ENCODE data around the gene NEK6.
"Not testable (repeated sequence)": the region's sequence is repeated elsewhere in the genome, so short reads cannot be mapped to it uniquely, and the experiment has no call there.

The NEK6 gene

DNA sequence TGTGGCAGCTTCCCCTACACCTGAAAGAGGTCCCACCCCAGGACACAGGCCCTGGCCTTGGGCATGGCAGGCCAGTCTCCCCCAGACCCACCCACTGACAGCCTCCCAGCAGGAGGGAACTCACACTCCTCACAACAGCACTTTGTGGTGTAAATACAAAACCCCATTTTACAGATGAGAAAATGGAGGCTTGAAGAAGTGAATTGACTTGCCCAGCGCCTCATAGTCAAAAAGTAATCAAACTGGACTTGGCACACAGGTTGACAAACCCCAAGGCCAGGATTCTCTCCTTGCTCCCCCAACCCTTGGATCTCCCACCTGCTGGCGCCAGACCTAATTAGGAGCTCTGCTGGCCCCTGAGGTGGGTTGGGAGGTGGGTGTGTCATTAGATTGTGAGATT, 29.2 kb upstream of the NEK6 start:
- no peak for DNase-seq (ENCODE audit: low spot score)

DNA sequence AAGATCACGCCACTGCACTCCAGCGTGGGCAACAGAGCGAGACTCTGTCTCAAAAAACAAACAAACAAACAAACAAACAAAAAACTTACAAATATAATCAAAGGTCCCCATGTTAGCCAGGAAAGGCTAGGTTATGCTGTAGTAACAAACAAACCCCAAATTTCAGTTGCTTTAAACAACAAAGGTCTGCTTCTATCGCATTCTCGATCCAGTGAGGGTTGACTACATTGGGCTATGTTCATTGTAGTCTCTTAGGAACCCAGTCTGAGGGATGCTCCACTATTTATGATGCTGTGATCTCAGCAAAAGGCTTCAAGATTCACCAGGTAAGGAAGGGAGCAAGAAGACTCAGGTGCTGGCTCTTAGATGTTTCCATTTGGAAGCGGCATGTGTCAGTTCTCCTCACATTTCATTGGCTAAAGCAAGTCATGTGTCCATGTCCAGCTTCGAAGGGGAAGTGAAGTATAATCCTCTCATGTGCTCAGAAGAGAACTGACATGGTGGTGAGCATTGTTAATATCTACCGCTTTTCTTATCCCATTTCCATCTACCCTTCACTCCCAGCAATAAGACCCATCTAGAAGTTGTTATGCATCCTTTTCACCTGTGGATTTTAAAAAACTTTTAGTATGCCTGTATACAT, 26.5 kb upstream of the NEK6 start:
- DNase-seq (ENCODE audit: low spot score), result no peak

DNA sequence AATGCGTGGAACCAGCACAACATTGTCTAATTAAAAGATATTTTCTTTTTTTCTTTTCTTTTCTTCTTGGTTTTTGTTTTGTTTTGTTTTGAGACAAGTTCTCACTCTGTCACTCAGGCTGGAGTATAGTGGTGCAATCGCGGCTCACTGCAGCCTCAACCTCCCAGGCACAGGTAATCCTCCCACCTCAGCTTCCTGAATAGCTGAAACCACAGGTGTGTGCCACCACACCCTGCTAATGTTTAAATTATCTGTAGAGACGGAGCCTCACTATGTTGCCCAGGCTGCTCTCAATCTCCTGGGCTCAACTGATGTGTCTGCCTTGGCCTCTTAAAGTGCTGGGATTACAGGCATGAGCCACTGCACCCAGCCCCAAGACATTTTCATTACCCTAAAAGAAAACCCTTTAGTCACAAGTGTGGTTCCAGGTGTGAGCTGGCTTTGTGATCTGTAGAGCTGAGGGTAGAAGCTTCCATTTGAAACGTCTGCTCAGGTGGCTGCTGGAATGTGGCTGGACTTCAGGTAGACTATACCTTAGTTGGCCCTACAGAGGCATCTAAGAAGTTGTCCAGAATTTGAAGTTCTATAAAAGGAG, 19.1 kb upstream of the NEK6 start:
- DNase-seq (ENCODE audit: low spot score), result no peak

DNA sequence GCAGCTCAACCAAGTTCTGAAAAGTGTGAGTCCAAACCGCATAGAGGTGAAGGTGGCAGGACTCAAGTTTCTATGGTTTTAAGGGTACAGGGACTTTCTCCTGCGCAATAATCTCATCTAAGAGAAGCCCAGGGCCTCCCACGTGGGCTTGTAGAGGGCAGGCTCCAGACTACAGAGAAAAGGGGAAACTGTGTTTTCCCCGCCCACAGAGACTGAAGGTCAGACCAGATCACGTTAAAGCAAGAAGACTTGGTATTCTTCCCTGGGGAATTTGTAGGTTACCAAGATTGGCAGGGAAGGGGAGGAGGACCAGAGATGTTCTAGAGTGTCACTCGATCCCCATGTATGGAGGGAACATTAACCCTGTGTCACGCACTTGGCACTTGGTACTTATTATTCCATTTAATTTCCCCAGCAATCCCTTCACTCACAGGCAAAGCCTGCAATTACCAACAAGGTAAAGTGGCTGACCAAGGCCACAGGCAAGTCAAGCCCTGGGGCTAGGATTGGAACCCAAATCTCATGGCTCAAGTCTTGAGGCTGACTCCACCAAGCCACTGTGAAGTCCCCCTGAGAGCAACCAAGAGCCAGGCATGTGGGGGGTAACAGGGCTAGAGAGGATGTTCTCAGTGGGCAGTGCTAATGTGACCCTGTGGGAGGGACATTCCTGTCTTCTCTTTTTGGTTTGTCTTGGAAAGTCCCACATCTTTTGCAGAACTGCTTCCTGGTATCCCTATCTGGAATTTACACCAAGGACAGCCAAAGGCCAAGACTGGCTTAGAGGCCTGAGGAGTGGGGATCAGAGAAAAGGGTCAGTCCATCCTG, 18.3 kb upstream of the NEK6 start:
- peak; percentile 54 for DNase-seq (ENCODE audit: low spot score)

DNA sequence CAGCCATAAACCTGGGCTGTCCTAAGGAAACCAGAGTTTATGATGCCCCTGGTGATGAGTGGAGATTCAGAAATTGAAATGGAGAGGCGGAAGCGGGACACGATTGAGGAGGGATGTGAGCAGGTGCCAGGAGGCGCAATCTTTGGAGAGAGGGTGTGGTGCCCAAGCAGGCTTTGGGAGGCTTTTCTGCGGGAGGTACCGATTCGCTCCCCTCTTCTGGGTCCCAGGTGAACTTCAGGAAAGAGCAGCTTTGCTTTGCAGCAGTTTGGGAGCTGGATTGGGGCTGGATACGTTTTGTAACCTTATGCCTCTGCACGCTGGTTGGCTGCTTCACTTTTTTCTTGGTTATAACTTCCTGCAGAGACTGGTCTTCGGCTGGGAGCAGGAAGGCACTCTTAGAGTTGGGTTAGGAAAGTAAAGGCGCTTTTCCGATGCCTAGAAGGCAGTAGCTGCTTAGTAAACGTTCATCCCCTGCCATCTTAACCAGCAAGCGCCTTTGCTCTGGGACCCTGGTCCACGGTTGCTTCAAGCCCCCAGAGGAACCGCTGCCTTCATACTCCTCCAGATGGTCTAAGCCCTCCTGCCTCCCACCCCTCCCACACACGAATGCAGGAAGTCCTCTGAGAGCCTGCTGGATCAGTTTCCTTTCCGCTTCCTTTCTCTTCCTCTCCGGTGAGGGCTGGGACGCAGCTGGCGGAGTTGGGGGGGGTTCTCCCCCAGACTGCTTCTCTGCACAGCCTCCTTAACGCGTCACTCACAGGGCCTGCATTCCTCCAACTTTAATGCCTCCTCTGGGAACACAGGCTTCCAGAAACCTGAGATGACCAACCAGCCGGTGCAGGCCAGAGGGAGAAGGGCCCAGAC, 15.2 kb upstream of the NEK6 start:
- no peak for DNase-seq (ENCODE audit: low spot score)

DNA sequence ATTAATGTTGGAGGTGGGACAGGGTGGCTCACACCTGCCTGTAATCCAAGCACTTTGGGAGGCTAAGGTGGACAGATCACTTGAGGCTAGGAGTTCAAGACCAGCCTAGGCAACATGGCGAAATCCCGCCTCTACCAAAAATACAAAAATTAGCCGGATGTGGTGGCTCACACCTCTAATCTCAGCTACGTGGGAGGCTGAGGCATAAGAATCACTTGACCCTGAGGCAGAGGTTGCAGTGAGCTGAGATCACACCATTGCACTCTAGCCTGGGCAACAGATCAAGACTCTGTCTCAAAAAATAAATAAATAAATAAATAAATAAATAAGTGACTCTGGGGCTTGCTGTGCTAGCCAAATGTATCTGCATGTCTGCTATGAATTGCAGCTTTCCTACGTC, 10.4 kb upstream of the NEK6 start:
- DNase-seq (ENCODE audit: low spot score), result not testable (repeated sequence)

DNA sequence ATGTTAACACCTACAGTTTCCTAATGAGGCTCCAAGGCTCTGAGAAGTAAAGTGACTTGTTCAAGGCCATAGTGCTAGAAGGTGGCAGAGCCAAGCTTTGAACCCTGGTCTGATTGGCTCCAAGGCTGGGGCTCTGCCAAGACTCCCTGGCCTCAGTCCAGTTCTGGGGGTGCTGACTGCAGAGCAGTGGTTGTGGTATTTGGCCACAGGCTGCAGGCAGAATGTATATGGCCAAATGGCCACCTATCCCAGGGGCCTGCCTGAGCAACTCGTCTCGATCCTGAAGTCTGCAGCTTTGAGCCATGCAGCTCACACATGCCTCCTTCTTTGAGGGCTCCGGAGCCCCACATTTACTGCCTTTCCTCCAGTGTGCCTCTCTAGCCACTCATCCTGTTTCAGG, 9.7 kb upstream of the NEK6 start:
- DNase-seq (ENCODE audit: low spot score), result no peak

DNA sequence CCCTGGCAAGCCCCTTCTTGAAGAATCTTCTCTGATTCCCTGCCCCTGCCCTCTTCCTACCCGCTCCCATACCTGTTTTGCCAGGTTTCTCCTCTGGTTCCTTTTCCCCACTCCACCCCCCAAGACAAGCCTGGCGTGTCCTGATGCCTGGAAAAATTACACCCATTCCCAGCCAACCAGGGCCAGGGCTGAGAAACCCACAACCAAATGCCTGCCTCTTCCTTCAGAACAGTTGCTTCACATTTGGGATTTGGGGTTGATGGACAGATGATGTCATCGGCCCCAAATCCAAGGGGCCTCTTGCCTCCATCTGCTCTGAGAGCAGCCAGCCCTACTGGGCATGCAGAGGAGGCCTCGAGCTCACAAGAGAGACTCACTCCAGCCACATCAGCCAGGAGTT, 8.8 kb upstream of the NEK6 start:
- no peak for DNase-seq (ENCODE audit: low spot score)

DNA sequence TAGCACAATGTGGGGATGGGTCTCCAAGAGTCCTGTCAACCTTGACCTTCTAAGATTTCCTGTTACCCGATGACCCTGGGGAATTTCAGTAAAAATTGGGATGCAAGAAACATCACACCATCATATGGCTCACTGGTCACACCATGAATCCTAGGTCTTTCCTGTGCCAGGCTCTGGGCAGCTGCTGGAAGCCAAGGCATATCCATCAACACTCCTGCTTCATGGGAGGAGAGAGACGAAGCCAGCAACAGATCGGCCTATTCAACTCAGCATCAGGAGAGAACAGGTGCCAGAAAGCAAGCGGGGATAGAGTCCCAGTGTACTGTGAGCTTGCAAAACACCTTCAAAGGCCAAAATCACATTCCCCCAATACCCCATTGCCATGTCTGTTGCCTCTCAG, 6.5 kb upstream of the NEK6 start:
- DNase-seq (ENCODE audit: low spot score), result no peak

DNA sequence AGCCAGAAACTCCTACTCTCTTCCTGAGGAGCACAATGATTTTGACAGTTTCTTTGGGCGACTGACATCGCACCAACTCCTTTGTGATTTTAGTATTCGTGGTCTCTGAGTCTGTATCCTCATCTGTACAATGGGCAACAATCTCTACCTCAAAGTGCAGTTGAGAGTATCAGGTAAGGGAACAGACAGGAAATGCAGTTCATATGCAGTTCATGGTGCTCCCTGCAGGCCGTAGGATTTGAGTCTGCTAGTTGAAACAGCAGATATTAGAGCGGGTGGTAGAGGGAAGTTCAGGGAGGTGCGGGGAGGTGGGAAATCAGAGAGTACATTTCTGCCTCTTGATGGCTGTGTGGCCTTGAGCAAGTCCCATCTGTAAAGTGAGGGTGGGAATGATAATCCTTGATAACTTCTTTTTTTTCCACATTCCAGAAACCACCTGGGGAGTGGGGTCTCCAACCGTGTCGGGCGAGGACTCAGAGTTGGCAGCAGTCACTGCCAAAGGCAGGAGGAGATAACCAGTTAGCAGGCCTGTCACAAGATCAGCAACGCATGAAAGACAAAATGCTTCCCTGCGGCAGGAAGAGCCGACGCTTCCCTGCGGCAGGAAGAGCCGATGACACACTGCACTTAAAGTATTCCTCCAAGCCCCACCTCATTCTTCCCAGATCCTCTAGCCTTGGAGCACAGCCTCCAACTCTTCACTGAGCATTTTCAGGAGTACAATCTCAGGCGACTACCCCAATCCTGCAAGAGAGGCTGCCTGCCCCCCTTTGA, 6.0 kb upstream of the NEK6 start:
- peak; percentile 87 for DNase-seq (ENCODE audit: low spot score)

DNA sequence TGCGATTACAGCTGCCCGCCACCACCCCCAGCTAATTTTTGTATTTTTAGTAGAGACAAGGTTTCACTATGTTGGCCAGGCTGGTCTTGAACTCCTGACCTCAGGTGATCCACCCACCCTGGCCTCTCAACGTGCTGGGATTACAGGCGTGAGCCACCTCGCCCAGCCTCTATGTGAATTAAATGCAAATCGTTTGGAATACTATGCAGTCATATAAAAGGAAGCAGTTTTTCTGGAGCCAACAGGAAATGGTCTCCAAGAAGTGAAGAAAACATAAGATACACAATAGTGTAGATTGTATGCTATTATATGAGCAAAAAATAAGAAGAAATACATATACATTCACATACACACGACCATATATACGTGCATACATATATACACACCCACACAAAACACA, 4.9 kb upstream of the NEK6 start:
- not testable (repeated sequence) for DNase-seq (ENCODE audit: low spot score)

DNA sequence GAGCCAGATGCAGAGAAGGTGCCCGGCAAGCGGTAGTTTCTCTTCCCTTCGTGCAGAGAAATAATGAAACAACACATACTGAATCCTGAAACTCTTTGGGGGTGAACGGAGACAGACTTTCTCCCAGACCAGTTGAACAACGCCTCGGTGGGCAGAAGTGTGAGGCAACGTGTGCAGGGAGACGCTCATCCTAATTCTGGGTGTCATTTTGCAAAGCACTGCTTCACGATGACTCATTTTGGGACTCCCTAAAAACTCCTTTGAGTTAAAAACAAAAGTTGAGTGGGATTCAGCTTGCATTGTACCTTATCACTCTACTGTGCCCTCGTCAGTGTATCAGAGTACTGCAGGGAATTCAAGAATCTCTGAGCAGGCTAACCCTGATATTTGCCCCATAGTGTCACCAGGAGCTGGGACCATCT, 3.5 kb upstream of the NEK6 start:
- no peak for DNase-seq (ENCODE audit: low spot score)

DNA sequence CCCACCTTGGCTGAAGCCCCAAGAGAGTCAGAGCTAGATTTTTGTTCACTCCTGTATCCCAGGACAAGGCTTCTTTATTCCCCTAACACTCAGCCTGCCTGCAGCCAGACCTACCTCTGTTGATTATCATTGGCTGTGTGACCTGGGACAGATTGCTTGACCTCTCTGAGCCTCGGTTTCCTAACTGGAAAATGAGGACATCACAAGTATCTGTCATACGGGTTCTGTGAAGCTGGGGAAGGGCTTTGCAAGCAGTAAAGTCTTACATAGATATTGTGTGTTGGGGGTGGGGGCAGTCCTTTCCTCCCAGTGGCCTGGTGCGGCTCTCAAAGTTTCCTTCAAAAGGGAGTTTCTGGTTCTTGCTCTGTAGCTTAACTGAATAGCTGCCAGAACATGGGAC, 2.5 kb upstream of the NEK6 start:
- DNase-seq (ENCODE audit: low spot score), result no peak

DNA sequence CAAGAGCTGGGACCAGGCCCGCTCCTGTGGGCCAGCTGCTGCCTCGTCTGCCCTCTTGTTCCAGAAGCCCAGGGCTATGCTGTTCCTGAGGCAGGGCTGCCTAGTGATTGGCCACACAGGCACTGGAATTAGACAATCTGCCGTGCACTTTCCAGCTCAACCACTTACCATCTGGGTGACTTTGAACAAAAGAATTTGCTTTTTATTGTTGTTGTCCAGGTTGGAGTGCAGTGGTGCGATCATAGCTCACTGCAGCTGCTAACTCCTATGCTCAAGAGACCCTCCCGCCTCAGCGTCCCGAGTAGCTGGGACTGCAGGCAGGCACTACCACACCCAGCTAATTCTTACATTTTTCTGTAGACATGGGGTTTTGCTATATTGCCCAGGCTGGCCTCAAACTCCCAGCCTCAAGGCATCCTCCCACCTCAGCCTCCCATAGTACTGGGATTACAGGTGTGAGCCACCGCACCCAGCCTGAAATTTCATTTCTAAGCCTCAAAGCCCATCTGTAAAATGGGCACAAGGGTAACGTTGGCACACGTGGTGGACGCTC, 1.2 kb upstream of the NEK6 start:
- peak; percentile 95 for DNase-seq (ENCODE audit: low spot score)

DNA sequence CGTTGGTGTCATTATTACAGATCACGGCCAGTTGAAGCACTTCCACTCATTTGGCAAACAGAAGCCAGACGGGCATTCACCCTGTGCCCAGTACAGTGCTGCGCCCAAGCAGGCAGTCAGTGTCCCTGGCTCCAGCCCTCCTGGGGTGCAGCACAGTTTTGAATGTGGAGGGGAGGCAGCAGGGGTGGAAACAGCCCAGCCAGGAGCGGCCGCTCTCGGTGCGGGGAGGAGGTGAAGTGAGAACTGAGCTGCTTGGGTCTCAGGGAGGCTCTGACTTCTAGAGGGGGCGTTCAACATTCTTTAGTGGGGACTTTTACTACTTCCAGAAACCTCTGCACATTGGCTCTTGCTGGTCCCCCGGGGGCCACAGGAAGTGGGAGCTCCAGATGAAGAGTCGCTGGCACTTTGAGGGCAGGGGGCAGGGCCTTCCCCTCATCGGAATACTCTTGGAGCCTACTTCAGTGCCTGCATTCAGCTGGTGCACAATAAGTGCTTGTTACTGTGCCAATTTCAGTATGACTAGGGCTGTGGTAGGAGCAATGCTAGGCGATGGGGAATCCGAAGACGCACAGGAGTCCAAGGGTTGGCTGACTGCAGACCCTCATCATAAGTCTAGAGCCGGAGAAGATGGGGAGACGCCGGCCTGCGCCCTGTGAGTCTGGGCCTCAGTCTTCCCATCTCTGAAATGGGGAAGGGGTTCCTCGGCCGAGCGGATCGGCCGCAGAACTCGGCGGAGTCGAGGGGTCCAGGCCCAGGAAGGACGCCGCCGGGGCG, 492 bp upstream of the NEK6 start:
- DNase-seq (ENCODE audit: low spot score), result peak; percentile 32

DNA sequence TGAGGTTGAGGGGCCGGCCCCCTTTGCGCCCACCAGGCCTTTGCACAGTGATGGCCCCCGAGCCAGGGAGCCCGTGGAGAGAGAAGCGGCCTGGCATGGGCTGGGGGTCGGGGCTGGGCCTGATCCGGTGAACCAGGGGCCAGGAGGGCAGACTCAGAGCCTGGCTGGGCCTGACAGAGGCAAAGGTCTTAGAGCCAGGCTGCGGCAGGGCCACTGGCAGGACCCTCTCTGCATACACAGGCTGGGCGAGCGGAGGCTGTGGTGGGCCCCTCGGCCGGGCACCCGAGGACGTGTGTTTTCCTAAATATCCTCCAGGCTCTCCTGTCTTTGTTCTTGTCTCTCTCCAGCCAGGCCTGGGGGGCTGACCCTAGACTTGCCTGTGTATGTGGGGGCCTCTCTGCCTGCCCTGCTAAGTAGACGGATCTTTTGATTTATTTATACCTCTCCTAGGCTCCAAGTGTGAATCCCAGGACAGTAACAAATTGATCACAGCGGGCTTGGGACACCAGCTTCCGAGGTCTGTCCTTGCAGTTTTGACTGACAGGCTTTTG, 933 bp downstream of the NEK6 start:
- DNase-seq (ENCODE audit: low spot score), result no peak

DNA sequence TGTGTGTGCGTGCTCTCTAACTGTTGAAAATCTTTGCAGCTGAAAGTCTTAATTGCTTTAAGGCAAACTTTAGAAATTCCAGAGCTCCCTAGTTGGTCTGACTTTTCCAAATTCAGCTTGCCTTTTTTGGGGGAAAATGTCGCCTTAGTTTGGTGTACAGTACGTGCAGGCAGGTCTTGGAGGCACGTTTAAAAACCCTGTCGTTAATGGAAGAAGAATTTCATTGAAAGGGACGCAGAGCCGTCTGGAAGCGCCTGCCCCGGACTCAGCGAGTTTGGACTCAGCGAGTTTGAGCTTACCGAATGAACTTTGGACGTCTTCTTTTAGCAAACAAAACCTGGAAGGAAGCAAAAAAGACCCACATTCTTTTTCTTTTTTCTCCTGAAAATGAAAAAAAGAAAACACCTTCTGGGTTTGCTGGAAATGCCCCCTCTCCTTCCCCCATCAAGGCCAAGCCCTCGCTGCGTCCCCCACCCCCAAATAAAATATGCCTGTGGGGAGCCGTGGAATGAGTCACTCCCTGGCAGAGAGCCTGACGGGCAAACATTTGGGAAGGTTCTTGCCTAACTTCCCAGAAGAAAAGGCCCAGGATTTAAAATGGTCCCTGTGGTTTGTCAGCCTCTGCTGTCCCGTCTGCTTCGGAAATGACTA, 1.5 kb downstream of the NEK6 start:
- DNase-seq (ENCODE audit: low spot score), result peak; percentile 81

DNA sequence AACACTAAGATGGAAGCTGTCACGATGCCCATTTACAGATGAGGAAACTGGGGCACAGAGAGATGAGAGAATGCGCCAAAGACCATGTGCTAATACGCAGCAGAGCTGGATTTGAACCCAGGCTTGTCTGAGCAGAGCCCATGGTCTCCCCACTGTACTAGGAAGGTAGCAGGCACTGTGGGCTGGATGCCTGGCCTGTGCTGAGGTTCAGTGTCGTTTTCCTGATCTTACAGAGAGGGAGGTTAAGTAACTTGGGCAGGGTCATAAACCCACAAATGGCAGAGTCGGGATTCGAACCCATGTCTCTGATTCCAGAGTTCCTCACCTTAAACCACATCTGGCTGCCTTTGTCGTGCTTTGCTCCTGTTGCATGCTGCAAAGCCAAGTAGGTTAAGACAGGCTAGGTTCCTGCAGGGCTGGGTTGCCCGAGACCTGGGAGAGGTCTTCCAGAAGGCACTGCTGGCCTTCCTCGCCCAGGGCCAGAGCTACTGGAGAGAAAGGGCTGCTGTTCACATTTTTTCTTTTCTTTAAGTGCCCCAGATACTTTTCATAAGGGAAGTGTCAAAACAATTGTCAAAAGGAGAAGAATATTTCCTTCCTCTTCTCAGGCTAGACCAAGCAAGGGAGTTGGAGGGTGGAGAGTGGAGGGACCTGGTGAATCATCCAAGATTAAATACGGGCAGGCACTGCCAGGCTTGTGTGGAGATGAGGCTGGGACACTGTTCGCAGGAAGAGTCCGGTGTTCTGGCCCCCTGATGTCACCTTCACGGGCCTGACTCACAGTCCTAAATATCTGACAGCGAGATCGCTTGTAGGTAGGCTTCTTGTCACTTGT, 3.2 kb downstream of the NEK6 start:
- peak; percentile 83 for DNase-seq (ENCODE audit: low spot score)
